SW480 (cell line): ENCODE data around the gene MYL2.
A peak's percentile ranks its signal among the peaks of the same experiment; 100 is the strongest.
"Not testable (repeated sequence)": the region's sequence is repeated elsewhere in the genome, so short reads cannot be mapped to it uniquely, and the experiment has no call there.

Experiments
- DNase-seq: peaks from one replicate; pipeline ENCODE4 v3.0.0-alpha.2; 2016; ENCODE audit warnings: low spot score

The MYL2 gene

GRCh38 chr12:110920324-110920910, at the start of gene MYL2:
Gene MYL2, minus strand, starts transcription at chr12:110920579. Its CDS starts 50 bp downstream, at chr12:110920529.
- DNase-seq = no peak

DNA sequence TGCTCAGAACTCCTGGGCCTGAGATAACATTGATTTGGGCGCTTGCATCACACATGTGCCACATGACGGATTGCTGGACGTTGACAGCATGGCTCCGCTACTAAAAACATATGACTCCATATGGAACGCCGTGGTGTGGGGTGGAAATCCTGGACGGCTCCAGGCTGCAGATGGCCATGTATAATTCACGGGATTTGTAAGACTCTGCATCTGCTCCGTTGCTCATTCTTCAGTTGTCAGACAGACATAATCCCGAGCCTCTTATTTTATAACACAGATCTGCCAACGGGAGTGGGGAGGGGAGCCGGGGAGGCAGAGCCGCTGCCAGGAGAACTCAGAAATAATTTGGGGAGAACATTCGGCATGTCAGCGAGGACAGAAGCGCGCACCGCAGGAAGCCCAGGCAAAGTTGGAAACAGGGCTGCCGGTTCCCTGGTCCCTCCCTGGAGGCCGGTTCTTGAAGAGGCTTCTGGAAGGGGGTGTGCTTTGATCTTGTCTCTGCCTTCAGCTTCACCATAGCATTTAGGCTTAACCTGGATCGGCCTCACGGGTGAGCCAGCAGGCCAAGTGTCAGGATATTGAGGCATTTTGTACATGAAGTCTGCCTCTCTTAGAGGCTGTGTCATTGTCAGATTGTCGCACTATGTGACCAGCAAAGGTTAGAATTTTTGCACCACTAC, 45.8 kb upstream of the MYL2 start:
- DNase-seq = no peak

DNA sequence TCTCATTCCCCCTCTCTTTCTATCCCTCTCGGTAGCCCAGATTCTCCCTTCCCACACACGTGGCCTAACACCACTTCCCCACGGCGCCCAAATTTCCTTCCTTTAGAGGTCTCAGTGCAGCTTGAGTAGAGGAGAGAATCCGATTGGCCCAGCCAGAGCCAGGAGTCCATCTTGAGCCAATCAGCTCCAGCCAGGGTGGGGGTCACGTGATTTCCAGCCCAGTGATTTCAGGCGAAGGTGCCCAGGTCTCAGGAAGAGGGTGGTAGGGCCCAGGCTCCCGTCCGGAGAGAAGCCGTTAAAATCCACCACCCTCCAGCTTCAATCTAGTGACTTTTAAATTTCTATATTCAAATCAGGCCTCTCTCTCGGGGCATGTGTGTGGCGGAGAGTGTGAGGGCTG, 45.2 kb upstream of the MYL2 start:
- DNase-seq = no peak

- DNase-seq = no peak
These were observed 40.4 kb upstream of the MYL2 start for GRCh38 chr12:110960795-110961194.

GRCh38 chr12:110957652-110958051, 37.3 kb upstream of the MYL2 start:
- DNase-seq = no peak

DNA sequence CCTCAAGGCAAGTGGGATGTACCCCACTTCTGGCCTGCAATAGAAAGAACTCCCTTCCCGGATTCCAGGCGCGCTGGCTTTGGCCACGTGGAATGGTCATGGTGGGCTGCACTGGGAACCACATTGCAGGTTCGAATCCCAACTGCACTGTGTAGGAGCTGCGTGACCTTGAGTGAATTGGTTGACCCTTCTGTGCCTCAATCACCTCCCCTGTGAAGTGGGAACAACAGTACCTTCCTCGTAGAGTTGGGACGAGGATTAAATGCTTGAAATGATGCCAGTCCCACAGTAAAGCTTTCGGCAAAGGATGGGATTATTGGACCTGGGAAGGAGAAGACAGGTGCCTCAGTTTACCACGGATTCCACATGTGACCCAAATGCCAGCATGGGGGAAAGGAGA, 36.8 kb upstream of the MYL2 start:
- no peak for DNase-seq

- DNase-seq = not testable (repeated sequence)
These were observed 30.5 kb upstream of the MYL2 start for GRCh38 chr12:110950867-110951266.

- not testable (repeated sequence) for DNase-seq
These were observed 30.1 kb upstream of the MYL2 start for GRCh38 chr12:110950466-110950865.

- DNase-seq = no peak
These were observed 27.7 kb upstream of the MYL2 start for GRCh38 chr12:110948041-110948440.

DNA sequence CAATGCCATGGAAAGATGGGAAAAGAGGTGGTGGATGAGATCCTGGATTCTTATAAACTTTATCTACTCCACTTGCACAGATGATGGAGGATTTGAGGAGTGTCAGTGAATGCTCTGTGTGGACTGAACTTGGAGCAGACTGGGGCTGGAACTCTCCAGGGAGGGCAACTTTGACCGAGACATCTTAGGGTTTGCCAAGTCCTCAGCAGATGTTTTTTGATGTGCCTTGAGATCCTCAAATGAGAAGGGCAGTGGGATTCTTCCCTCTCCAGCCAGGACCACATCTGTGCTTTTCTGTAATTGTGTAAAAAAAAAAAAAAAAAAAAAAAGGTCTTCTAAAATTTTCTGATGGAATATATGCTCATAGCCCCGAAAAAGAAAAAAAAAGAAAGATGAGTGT, 23.0 kb upstream of the MYL2 start:
- DNase-seq = no peak

DNA sequence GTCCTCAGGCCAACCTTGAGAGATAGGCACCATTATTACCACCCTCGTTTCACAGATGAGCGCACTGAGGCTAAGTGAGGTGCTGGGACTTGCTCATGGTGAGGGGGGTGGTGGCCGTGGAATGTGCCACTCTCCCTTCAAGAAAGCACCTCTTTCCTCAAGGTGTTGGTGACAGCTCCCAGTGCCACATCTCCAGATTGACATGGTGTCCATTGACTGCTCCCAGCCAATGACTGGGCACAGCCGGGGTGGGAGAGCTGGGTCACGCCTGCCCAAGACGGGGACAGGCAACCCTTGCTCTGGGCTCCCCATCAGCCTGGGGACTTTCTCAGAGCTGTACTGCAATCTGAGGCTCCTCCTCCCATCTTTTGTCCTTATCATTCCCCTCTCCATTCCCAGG, 21.0 kb upstream of the MYL2 start:
- DNase-seq = no peak

DNA sequence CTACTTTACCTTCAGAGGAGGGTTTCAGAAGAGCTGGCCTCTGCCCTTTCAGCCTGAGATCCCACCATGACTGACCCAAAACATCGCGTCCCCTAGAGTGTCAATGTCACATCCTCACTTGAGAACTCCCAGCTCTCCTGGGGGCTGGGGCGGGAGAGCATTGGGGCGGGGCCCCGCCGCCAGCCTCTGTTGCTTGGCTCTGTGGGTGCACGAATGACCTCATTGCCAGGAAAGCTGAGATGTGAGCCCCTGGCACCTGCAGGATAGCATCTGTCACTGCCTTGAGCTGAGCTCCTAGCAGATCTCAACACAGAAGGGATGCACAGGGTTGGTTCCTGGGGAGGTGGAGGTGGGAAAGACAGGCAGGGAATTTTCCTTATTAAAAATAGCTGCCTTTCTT, 20.6 kb upstream of the MYL2 start:
- no peak for DNase-seq

GRCh38 chr12:110940296-110940695, 19.9 kb upstream of the MYL2 start:
- DNase-seq = no peak

DNA sequence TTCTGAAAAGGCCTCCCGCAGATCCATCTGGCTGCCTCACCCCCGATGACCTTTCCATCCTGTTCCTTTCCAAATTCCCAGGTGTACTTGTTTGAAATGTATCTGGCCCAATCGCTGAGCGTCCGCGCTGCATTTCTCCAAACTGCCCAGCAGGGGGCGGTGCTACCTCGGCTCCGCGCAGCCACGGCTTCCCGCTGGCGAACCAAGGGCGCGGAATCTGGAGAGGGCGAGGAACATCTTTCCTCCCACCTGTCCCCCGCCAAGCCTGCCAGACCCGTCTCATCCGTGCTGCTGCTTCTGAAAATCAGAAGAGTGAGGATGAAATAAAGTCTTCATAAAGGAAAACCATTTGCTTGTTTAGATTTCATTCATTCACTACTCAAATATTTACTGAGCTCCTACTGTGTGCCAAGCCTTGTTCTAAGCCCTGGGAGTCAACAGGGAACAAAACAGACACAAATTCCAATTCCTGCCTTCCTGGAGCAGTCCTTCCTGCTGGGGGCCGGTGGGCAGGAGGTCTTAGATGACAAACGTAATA, 16.8 kb upstream of the MYL2 start:
- DNase-seq = peak; percentile 52

DNA sequence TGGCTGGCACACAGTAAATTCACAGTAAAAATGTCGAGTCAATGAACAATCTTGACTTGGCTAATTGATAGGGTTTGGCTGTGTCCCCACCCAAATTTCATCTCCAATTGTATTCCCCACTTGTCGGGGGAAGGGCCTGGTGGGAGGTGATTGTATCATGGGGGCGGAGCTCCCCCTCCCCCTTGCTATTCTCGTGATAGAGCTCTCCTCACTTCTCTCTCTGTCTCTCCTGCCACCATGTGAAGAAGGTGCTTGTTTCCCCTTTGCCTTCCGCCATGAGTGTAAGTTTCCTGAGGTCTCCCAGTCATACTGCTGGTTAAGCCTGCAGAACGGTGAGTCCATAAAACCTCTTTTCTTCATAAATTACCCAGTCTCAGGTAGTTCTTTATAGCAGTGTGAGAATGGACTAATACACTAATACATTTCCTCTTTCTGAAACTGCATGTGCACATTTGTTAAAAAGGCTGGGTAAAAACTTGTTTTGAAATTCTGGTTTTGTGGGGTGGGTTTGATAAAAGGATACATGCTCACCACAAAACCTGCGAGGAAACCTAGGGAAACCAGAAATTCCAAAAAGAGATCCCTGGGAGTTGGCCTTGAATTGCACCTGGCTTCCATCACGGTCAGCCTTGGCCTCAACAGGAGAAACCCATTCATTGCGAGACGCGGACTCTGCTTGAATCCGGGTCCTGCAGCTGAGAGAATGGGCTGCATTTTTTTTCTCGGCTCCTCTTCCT, 16.2 kb upstream of the MYL2 start:
- DNase-seq = no peak

DNA sequence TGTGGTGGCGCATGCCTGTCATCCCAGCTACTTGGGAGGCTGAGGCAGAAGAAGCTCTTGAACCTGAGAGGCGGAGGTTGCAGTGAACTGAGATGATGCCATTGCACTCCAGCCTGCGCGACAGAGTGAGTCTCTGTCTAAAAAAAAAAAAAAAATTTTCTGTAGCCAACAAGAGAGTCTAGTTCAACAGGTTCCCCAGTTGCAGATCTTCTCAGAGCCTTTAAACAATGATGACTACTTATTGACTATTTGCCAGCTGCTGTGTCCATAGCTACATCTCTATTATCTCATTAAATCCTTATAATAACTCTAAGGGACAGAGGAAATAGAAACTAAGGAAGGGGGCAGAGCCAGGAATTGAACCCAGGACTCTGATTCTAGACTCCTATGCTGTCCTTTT, 15.2 kb upstream of the MYL2 start:
- no peak for DNase-seq

DNA sequence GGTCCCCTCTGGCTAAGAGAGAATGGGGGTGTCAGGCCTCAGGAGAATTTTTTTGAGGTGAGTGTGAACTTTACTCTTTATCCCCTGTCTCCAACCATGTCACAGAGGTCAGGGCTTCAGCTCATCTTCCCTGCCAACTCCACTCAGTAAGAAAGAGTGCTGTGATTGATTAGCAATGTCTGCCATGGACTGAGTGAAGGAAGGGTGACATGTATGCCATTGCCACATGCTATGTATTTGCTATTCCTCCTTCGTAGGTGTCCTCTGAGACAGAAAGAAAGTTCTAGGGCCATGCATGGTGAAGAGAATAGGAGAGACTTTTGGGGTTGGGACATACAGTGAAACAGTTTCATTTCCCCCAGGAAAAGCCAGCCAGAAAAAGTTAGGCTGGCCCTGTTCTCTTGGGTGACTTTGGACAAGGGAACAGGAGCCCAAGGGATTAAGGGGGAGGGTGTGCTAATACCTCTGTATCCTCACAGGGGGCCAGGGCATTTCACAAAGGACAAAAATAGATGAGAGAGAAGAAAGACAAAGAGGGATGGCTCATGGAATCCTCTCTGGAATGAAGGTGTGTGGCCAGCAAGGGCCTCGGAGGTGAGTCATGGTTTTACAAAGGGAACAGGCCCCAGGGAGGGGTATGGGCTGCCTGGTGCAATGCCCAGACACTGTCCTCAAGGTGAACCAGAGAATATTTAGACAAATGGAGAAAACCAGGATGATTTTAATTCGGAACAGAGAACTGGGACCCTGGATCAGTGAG, 13.9 kb upstream of the MYL2 start:
- DNase-seq = peak; percentile 92

- no peak for DNase-seq
These were observed 13.1 kb upstream of the MYL2 start for GRCh38 chr12:110933326-110933974.

- no peak for DNase-seq
These were observed 11.7 kb upstream of the MYL2 start for GRCh38 chr12:110932046-110932445.

DNA sequence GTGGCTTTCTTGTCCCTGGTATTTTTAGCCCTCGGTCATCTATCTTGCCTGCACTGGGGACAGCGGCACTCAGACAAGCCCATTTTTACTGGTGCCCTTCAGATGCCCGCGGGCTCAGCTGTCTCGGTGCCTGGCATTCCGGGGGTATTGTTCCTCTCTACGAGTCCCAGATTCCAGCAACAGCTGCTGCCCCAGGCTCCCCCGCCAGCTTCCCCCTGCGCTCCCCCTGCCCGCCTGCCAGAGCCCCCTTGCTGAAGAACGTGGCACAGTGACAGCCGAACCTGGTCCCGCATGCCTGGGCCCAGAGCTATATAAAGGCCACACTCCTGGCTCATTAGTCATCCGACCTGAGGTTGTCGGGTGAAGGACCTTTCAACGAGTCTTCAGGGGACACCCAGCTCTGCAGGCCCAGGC, 10.9 kb upstream of the MYL2 start:
- DNase-seq = no peak

DNA sequence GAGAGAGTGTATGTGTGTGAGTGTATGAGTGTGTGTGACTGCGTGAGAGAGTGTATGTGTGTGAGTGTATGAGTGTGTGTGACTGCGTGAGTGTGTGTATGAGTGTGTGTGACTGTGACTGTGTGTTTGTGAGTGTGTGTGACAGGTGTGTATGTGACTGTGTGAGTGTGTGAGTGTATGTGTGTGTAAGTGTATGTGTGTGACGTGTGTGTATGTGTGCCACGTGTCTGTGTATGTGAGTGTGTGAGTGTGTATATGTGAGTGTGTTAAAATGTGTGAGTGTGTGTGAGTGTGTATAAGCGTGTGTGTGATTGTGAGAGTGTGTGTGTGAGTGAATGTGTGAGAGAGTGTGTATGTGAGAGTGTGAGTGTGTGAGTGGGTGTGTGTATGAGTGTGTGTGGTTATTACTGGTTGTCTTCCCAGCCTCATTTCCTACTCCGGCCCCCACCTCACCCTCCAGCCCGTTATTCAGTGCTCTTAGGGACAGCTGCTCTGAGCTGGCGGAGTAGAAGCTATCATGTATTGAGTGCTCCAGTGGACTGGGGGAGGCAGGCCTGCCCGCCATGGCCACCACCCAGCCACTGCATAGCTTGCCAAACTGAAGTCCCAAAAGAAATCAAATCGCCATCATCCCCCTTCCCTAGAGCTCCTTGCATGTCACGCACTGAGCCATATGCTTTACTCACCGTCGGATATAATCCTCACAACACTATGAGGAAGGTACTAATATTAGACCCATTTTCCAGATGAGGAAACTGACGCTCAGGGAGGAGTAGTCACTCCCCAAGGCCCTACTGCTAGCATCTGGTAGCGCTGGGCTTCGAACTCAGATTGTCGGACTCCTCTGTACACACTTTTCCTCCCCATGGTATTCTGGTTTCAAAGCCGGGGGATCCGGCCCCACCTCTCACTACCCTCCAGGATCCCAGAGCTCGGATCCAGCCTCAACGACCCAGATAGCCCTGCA, 10.3 kb upstream of the MYL2 start:
- DNase-seq = no peak
